Uterine smooth muscle cell (primary cell): ENCODE measurements around the gene H2AZ2. TPM values are rescaled to one million over a fixed set of nuclear protein-coding genes. Genes with fewer than 3 reads are reported as not detected.

Experiments used
- total RNA-seq: library from RNA; depleted of rRNA; stranded (reverse); fragments of >200 nt; gene quantifications from 2 replicates; pipeline ENCODE4 v1.2.3, GENCODE V29; 2014

Gene H2AZ2
- total RNA-seq = 157 and 326 TPM in 2 replicates

DNA sequence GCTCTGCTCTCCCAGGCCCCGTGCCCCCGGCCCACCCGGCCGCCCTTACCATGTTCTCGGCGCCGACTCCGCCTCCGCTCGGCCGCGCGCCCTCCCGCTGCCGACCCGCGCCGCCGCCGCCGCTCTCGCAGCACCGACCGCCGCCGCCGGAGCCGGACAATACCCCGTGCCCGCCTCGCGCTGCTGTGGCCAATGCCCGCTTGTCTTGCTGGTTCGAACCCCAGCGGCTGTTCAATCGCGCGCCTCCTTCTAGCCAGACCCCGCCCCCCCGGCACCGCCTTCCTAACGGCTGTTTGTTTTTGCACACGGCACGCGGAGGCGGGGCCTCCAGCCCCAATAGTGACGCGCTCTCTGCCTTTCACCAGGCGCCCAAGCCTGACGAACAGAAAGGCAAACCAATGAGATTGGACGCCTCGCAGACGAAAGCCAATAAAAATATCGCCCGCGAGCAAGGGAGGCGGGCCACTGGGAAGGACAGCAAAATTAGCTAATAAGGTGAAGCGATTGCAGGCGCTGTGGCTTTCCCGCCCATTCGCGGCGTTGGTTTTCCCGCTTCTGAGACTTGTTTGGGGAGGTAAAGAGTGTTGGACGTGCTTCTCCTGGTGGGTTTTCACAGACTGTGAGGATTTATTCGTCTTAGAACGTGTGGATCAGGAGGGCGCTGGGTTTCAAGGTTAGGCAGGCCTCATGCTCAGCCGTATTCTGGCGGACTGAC is at the start of gene H2AZ2:
Gene H2AZ2 (minus strand): TSS at position 168 of the 715 bp plus-strand sequence. CDS start 116 bp downstream, at position 52.

DNA sequence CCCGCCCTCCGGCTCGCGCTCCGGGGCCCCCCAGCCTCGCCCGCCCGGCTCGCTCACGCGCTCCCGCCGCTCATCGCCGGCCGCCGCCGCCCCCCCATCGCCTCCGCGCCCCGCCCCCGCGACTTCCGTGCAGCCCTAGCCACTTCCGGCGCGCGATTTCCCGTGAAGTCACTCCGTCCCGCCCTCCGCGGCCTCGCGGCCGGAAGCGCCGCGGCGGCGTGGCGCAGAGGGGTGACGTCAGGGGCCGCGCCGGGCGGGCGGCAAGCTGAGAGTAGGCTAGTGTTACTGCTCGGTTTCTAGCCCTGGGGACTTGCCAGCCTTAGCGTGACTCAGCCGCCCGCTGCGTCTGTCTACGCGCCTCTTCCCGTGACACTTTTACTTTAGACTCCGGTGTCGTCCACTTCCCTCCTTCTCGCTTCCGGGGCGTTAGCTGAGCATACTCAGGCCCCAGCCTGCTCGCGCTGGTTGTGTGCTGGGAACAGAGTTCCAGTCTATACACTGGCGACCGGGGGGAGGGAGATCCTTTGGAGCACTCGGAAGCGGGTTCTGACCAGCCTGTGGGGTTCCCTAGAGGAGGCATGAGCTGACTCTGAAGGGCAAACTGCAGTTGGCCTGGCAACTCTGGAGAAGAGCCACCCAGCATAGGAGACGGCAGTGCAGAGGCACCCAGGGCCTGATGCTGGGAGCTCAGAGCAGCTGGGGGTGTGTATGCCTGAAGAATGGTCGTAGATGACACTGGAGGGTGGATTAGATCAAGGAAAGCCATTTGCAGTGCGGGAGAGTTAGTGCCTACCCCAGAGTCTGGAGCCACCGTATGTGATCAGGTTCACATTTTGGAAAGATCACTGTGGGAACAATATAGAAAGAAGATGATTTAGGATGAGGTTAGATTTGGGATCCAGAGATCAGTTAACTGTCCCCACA is 37.8 kb upstream of the H2AZ2 start, which contains the start of gene PURB:
Gene PURB (minus strand): TSS at position 137 of the 924 bp plus-strand sequence. CDS start 182 bp downstream, outside the sequence.

GRCh38 chr7:44796504-44797328 is 51.2 kb downstream of the H2AZ2 start, which contains the start of gene PPIA:
Gene PPIA (plus strand): TSS chr7:44796681. CDS start chr7:44796725, 44 bp downstream.

Other genes with a start within 250 kb of the H2AZ2 start
- gene OGDH, start 241.5 kb downstream of the H2AZ2 start, total RNA-seq = 74.5 and 81.0 TPM in 2 replicates
- 7.2 and 9.5 TPM in 2 replicates for gene ZMIZ2, start 99.2 kb downstream of the H2AZ2 start, total RNA-seq
- 2,207 and 2,725 TPM in 2 replicates for gene PPIA, start 51.4 kb downstream of the H2AZ2 start, total RNA-seq
- 20.9 and 25.0 TPM in 2 replicates for gene PURB, start 37.4 kb upstream of the H2AZ2 start, total RNA-seq
- 0.11 and 0.12 TPM in 2 replicates for gene MYO1G, start 130.9 kb upstream of the H2AZ2 start, total RNA-seq
- gene CCM2, start 152.1 kb upstream of the H2AZ2 start, total RNA-seq = 56.0 and 88.0 TPM in 2 replicates
- 1.9 and 2.4 TPM in 2 replicates for gene NACAD, start 240.9 kb upstream of the H2AZ2 start, total RNA-seq